Suppressor macrophage treated with lipopolysaccharide for 1 hour (primary cell): ENCODE results near the gene PROC.
"Not testable (repeated sequence)": the region's sequence is repeated elsewhere in the genome, so short reads cannot be mapped to it uniquely, and the experiment has no call there.

Source experiments
- DNase-seq, 3 donors: peaks; one replicate each; pipeline ENCODE4 v3.0.0-alpha.2; 2020 to 2022

Gene PROC

GRCh38 chr2:127428057-127428814 is 10.0 kb downstream of the PROC start:
- no peak for DNase-seq

GRCh38 chr2:127428815-127429109 is 10.5 kb downstream of the PROC start:
- DNase-seq, result no peak

GRCh38 chr2:127429291-127429690 is 11.1 kb downstream of the PROC start:
- no peak for DNase-seq

GRCh38 chr2:127429844-127430425 is 11.7 kb downstream of the PROC start:
- no peak for DNase-seq

GRCh38 chr2:127431408-127432023 is 13.3 kb downstream of the PROC start:
- no peak for DNase-seq

- DNase-seq, result no peak
Observed at GRCh38 chr2:127434515-127434914, 16.3 kb downstream of the PROC start.

- DNase-seq, result no peak
Observed at GRCh38 chr2:127437056-127437455, 18.8 kb downstream of the PROC start.

GRCh38 chr2:127437781-127438726 is 19.8 kb downstream of the PROC start:
- no peak for DNase-seq

- DNase-seq, result no peak
Observed at GRCh38 chr2:127439343-127439742, 21.1 kb downstream of the PROC start.

GRCh38 chr2:127448526-127448925 is 30.3 kb downstream of the PROC start:
- no peak for DNase-seq

- DNase-seq, result no peak
Observed at GRCh38 chr2:127449414-127449813, 31.2 kb downstream of the PROC start.

GRCh38 chr2:127449898-127450297 is 31.7 kb downstream of the PROC start:
- DNase-seq, result no peak

- peak in 1 of 3 donors; percentile 6 for DNase-seq
Observed at GRCh38 chr2:127451981-127452380, 33.8 kb downstream of the PROC start.

- DNase-seq, result not testable (repeated sequence)
Observed at GRCh38 chr2:127452423-127452822, 34.2 kb downstream of the PROC start.

- no peak for DNase-seq
Observed at GRCh38 chr2:127453013-127453391, 34.8 kb downstream of the PROC start.

GRCh38 chr2:127453392-127454171 is 35.4 kb downstream of the PROC start:
- peak in 2 of 3 donors; percentile 15 to 29 for DNase-seq

- no peak for DNase-seq
Observed at GRCh38 chr2:127454595-127455565, 36.7 kb downstream of the PROC start.

- no peak for DNase-seq
Observed at GRCh38 chr2:127455566-127456493, 37.6 kb downstream of the PROC start.

- DNase-seq, result no peak
Observed at GRCh38 chr2:127456960-127457359, 38.7 kb downstream of the PROC start.

- DNase-seq, result no peak
Observed at GRCh38 chr2:127462461-127462860, 44.2 kb downstream of the PROC start.
